C4-2B (cell line): Measurements from ENCODE around the gene EFNA3.

ENCODE experiments used
- ZFX ChIP-seq: fragments of 450-650 bp; IDR thresholded peaks from 2 replicates; pipeline ENCODE4 v1.6.1; 2017
- TF ChIP-seq, protein P1 (sequence below): fragments of 450-650 bp; conservative IDR thresholded peaks from 2 replicates; pipeline ENCODE4 v1.5.1; 2017; ENCODE audit warnings: mild to moderate bottlenecking

DNA sequence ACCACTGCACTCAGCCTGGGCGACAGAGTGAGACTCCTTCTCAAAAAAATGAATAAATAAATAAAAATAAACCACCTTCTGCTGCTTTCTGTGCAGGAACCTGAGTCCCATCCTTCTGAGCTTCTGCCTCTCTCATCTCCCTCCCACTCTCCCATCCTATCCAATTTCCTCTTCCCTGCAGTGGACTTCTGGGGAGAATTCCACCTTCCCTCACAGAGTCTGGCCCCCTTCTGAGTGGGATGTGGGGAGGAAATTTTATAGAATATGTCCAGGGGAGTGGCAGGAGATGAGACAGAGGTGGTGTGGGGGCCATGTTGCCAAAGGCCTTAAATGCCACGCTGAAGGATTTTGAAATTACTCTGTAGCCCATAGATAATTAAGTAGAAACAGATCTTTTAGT lies 43.7 kb downstream of the EFNA3 start:
- TF ChIP-seq, protein P1, sequence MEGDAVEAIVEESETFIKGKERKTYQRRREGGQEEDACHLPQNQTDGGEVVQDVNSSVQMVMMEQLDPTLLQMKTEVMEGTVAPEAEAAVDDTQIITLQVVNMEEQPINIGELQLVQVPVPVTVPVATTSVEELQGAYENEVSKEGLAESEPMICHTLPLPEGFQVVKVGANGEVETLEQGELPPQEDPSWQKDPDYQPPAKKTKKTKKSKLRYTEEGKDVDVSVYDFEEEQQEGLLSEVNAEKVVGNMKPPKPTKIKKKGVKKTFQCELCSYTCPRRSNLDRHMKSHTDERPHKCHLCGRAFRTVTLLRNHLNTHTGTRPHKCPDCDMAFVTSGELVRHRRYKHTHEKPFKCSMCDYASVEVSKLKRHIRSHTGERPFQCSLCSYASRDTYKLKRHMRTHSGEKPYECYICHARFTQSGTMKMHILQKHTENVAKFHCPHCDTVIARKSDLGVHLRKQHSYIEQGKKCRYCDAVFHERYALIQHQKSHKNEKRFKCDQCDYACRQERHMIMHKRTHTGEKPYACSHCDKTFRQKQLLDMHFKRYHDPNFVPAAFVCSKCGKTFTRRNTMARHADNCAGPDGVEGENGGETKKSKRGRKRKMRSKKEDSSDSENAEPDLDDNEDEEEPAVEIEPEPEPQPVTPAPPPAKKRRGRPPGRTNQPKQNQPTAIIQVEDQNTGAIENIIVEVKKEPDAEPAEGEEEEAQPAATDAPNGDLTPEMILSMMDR = no peak
- TF ChIP-seq ZFX = no peak
